NCI-H2196 (cell line): ENCODE results near the gene PSD2.

Source experiments
- DNase-seq: peaks from one replicate; lab custom pipeline; 2025; ENCODE audit not compliant: unreplicated experiment; lab: John Stamatoyannopoulos, UW

The PSD2 gene

GRCh38 chr5:139810341-139811273 is 15.0 kb downstream of the PSD2 start:
- DNase-seq = no peak

GRCh38 chr5:139811274-139811607 is 15.6 kb downstream of the PSD2 start:
- no peak for DNase-seq

GRCh38 chr5:139812323-139812722 is 16.7 kb downstream of the PSD2 start:
- DNase-seq = no peak

GRCh38 chr5:139812836-139813805 is 17.5 kb downstream of the PSD2 start:
- DNase-seq = no peak

GRCh38 chr5:139814191-139814601 is 18.6 kb downstream of the PSD2 start:
- no peak for DNase-seq

- no peak for DNase-seq
These were observed 19.2 kb downstream of the PSD2 start for GRCh38 chr5:139814704-139815280.

- no peak for DNase-seq
These were observed 21.0 kb downstream of the PSD2 start for GRCh38 chr5:139816566-139816965.

- no peak for DNase-seq
These were observed 21.8 kb downstream of the PSD2 start for GRCh38 chr5:139817362-139817761.

GRCh38 chr5:139817970-139818369 is 22.4 kb downstream of the PSD2 start:
- DNase-seq = no peak

- no peak for DNase-seq
These were observed 24.5 kb downstream of the PSD2 start for GRCh38 chr5:139820130-139820529.

- no peak for DNase-seq
These were observed 25.0 kb downstream of the PSD2 start for GRCh38 chr5:139820606-139821005.

- DNase-seq = no peak
These were observed 26.4 kb downstream of the PSD2 start for GRCh38 chr5:139821806-139822552.

- DNase-seq = no peak
These were observed 27.2 kb downstream of the PSD2 start for GRCh38 chr5:139822553-139823425.

GRCh38 chr5:139823757-139824355 is 28.2 kb downstream of the PSD2 start:
- DNase-seq = no peak

- no peak for DNase-seq
These were observed 30.1 kb downstream of the PSD2 start for GRCh38 chr5:139825690-139826089.

GRCh38 chr5:139828207-139828895 is 32.7 kb downstream of the PSD2 start:
- DNase-seq = no peak

- DNase-seq = no peak
These were observed 33.9 kb downstream of the PSD2 start for GRCh38 chr5:139829471-139829870.

GRCh38 chr5:139831624-139832023 is 36.0 kb downstream of the PSD2 start:
- no peak for DNase-seq

- DNase-seq = no peak
These were observed 37.9 kb downstream of the PSD2 start for GRCh38 chr5:139833525-139833924.
